Measurements from ENCODE around the gene NTRK1. TPM values are rescaled to one million over a fixed set of nuclear protein-coding genes. Genes with fewer than 3 reads are reported as not detected.
A peak's percentile ranks its signal among the peaks of the same experiment; 100 is the strongest.

Gene NTRK1
- total RNA-seq, 1 experiment from 2014 or later = 0.24 TPM

DNA sequence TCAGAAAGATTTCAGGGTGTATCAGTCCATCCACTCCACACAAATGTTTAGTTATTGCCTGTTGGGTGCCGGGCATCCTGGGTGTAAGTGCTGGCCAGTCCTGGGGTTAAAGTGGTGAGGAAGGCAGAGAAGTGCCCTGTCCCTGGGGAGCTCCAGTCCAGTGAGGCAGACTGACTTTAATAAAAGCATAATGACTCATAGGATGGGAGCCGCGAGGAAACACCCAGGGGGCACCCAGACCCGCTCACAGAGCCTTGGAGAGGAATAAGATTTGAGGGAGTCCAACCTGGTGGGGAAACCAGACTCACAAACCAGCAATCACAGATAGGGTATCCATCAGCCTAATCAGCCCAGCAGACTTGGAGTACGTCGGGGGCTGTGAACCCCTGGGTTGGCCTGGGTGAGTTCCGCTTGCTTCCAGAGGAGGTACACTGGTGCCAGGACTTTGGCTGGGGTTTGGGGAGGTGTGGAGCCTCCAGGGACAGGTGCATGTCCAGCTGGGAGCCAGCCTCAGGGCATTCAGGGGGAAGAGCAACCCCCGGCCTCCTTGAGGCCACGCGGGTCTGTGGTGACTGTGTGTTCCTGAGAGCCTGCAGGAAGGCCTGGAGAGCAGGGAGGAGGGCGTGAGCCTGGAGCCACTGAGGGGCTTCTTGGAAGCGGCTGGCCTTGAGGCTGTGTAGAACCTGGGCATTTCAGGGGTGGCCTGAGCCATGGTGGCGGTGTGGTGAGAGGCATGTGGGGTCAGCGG lies 36.6 kb downstream of the NTRK1 start:
- Histone ChIP-seq H3T11ph (ENCODE audit: low read length) (no peak overlapping the region), H2BK20ac (ENCODE audit: low read depth, low read length, poor library complexity, severe bottlenecking) (no peak overlapping the region), H2AFZ (ENCODE audit: low read length) (no peak overlapping the region), H3K14ac (ENCODE audit: insufficient read depth, low read length) (peak overlapping the region; percentile 43), H3K23me2 (ENCODE audit: insufficient read length, low read depth, low read length, poor library complexity, severe bottlenecking) (no peaks in the 10 kb centered on the region), H3K56ac (ENCODE audit: insufficient read length, low read depth, low read length) (no peak overlapping the region), H3K9me3 (ENCODE audit: control insufficient read depth, low read depth, low read length) (no peaks in the 10 kb centered on the region), H3K79me2 (ENCODE audit: insufficient read depth, low read length) (no peaks in the 10 kb centered on the region), H4K5ac (ENCODE audit: insufficient read length, low read depth, low read length) (no peak overlapping the region), H3K4ac (ENCODE audit: low read depth, low read length) (no peak overlapping the region), H2BK120ac (ENCODE audit: low read depth, low read length, poor library complexity, severe bottlenecking) (no peak overlapping the region), H3K18ac (ENCODE audit: insufficient read length, low read depth, low read length) (no peak overlapping the region), H3K4me1 (ENCODE audit: insufficient read depth, low read length) (no peaks in the 10 kb centered on the region), H2AK5ac (ENCODE audit: insufficient read length, low read length) (no peak overlapping the region), H4K20me1 (ENCODE audit: control insufficient read depth, insufficient read depth, insufficient read length) (no peaks in the 10 kb centered on the region), H3K27me3 (ENCODE audit: insufficient read depth, low read length) (peaks cover 10% of the 10 kb centered on the region; the same call in 1 of the 2 replicates), H3K79me1 (ENCODE audit: insufficient read depth, low read depth, low read length, poor library complexity, severe bottlenecking) (no peaks in the 10 kb centered on the region), H2BK12ac (ENCODE audit: insufficient read length, low read depth, low read length) (no peak overlapping the region), H3K4me2 (ENCODE audit: insufficient read depth, insufficient read length, low read length) (no peak overlapping the region), H3K27ac (ENCODE audit: insufficient read length, low read depth, low read length) (no peak overlapping the region), H4K91ac (ENCODE audit: insufficient read length, low read depth, low read length) (no peak overlapping the region), H3K9ac (ENCODE audit: extremely low read depth, insufficient read length, low read length) (no peak overlapping the region), H2BK5ac (ENCODE audit: insufficient read length, low read length) (no peak overlapping the region), H4K8ac (replicated peaks; ENCODE audit: insufficient read length, low read depth, low read length) (no peak overlapping the region), H3K23ac (ENCODE audit: insufficient read length, low read depth, low read length) (no peak overlapping the region), H2BK15ac (ENCODE audit: low read depth, low read length) (no peak overlapping the region)
- H3K36me3 Mint-ChIP-seq (ENCODE audit: insufficient read depth in 1 of 3, low read depth in 3 of 3) = no peaks in the 10 kb centered on the region
- H3K4me1 Mint-ChIP-seq = peaks cover 14 to 37% of the 10 kb centered on the region in 2 experiments
- WGBS (ENCODE audit: extremely low coverage, insufficient read length, low lambda C conversion rate) = no CpG with 5 or more reads among the region's 14 CpGs
- H3K27ac Mint-ChIP-seq = no peak overlapping the region
- no peak for DNase-seq
- no peak overlapping the region for H3K4me3 Mint-ChIP-seq
- peaks cover 70% of the 10 kb centered on the region for H3K27me3 Mint-ChIP-seq (ENCODE audit: low read depth)
- no peak for TF ChIP-seq CTCF (conservative IDR thresholded peaks at IDR 0.05)
- H3K9me3 Mint-ChIP-seq = no peaks in the 10 kb centered on the region

All from H9 (cell line).